KG1 (cell line): ENCODE measurements around the gene UNC119B.
"Not testable (repeated sequence)": the region's sequence is repeated elsewhere in the genome, so short reads cannot be mapped to it uniquely, and the experiment has no call there.

Experiments
- DNase-seq: peaks from one replicate; lab custom pipeline; 2025; lab: John Stamatoyannopoulos, UW

Gene UNC119B

DNA sequence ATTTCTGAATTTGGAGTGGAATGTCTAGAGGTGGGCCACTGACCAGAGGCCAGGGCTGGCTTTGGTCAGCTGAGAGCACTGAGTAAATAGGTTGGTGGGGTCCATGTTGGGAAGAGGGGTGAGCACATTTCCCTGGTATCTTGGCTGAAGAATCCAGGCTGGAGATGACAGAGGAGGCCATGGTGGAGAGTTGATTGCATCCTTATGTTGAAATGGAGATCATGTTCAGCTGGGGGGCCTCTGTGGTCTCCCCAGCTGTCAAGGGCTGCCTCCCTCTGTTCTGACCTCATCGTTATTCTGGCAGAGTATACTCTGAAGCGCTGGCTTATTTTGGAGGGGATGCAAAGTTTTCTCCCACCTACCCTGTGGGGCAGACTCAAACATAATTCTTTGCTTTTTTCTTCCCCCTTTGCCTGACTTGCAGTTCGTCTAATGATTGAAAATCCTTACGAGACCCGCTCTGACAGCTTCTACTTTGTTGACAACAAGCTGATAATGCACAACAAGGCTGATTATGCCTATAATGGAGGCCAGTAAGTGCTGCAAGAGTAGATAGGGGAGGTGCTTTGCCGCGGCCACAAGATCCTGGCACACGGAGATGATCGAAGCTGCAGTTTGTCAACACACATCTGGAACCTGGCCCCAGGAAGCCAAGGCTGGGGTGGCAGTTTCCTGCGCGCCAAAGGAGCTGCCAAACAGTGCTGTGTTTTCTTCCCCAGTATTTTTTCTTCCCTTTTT lies 9.4 kb downstream of the UNC119B start:
- DNase-seq, result no peak

DNA sequence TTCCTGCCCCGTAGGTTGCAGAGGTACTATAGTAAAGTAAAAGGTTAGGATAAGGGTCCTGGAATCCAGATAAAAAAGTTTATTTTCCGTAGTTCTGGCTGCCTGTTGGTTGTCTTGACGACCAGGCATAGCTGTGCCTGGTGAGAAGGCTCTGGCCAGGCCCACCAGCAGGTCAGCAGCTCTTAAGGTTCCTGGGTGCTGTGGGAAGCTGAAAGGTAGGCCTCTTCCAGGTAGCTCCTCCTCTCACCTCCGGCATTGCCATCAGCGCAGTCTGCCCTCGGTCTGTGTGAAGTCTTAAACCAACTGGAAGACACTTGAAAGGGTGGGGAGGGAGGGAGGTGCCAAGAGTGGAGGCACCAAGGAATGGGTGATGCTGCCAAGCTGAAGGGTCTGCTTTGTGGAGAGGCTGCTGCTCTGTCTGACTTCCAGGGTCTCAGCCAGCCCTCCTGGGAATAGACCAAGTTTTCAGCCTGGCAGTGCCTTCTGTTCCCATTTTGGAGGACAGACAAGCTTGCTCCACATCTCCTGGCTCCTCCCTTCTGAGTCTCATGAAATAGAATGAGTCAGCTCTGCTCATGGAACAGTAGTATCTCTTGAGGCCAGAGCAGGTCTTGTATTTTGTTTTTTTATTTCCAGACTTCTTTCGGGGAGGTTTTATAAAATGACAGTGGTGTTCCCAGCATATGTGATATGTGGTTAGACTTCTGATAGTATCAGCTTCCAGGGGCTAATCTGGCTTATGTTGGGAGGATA lies 10.2 kb downstream of the UNC119B start:
- no peak for DNase-seq

DNA sequence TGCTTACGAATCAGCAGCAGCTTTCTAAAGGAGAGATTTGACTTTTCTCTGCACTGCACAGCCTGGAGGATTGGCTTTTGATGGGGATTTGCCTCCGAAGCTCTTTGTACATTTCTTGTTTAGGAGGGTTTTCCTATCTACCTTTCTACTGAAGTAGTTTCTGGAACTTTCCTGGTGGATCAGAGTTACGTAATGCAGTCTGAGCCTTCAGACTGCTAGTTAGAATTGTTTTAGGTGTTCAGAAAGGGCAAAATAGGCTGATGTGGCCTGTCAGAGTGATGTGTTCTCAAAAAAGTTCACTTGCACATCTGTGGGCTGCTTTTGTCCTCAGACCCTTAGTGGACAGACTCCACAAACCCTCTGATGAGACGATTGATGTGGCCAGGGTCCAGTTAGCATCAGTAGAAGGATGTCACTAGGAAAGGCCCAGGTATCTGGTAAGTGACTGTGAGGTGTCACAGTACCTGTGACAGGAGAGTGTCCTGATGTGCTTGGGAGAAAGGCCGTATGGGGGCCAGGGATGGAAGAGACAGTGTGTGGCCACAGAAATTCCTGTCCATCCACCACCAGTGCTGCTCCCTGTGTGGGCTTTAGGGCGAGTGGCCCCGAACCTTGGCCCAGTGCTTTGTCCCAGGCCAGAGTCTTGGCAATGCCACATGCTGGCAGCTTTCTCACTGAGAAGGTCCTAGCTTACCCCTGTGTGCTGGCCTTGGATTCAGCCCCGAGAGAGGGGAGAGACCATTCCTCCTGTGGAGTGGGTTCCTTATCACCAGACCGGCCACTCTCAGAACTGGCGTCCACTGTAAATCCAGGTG lies 10.9 kb downstream of the UNC119B start:
- no peak for DNase-seq

DNA sequence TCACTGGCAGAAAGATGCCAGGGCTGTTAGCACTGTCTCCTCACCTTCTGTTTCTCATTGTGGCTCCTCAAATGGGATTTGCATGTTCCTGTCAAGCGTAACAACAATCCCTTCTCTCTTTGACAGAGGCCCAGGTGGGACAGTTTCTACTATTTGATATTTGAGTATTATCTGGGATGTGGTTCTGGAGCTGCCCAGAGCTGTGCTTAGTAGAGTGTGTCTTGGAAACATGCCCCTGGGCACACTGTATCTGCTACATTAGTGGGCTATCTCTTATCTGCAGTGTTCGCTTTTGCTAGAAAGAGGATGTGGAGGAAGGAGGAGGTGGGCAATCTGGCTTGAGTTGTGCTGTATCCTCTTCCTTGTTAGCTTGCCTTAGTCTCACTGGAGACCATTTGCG lies 11.6 kb downstream of the UNC119B start:
- DNase-seq, result no peak

DNA sequence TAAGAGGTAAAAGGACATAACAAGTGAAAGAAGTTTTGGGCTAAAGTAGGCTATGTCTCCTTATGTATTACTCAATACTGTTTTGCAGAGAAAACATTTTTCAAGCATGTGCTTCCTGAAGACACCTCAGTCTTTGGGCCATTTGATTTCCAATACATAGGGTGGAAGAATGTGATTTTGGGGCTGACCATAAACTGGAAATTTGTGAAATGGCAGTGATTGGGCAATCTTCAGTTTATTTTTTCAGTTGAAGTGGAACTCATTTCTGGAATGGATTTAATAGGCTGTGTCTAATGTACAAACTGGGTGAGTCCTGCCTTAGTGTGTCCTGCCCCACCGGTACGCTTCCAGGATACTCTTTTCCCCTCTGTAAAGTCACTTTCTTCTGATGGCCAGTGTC lies 12.5 kb downstream of the UNC119B start:
- no peak for DNase-seq

DNA sequence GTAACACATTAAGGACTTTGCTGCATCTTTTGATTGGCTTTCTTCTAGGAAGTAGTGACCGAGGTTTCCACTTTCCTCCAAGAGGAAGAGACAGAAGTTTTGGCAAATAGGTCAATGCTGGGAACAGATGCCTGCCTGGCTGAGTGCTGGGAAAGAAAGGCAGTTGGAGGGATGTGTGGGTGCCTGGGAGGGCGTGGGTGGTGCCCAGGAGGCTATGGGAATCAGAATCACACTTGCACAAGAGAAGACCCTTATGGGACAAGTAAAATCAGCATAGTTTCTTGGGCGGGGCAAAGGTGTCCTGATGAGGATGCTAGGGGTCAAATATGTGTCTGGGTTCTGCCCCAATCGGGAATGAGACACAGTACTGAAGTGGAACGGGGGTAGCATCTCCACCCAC lies 14.5 kb downstream of the UNC119B start:
- no peak for DNase-seq

DNA sequence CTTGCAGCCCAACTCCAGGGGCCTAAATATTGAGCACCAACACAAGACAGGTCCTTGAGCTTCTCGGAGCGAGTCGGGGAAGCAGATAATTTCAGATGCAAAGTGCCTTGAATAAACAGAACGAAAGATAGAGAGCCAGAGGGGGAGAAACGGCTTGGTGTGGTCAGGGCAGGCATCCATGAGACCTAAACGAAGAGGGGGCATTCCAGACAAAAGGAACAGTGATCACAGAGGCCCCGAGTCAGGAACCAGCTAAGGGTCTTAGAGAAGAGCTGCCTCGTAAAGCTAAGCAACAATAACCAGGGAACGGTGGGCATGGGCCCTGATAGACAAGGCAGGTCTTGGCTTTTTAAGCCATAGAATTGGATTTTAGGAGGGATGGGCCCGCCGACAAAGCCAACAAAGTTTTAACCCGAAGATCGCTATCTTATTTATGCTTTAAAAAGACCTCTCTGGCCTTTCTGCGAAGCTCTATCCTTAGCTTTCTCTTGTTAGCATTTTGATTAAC lies 14.9 kb downstream of the UNC119B start:
- no peak for DNase-seq

DNA sequence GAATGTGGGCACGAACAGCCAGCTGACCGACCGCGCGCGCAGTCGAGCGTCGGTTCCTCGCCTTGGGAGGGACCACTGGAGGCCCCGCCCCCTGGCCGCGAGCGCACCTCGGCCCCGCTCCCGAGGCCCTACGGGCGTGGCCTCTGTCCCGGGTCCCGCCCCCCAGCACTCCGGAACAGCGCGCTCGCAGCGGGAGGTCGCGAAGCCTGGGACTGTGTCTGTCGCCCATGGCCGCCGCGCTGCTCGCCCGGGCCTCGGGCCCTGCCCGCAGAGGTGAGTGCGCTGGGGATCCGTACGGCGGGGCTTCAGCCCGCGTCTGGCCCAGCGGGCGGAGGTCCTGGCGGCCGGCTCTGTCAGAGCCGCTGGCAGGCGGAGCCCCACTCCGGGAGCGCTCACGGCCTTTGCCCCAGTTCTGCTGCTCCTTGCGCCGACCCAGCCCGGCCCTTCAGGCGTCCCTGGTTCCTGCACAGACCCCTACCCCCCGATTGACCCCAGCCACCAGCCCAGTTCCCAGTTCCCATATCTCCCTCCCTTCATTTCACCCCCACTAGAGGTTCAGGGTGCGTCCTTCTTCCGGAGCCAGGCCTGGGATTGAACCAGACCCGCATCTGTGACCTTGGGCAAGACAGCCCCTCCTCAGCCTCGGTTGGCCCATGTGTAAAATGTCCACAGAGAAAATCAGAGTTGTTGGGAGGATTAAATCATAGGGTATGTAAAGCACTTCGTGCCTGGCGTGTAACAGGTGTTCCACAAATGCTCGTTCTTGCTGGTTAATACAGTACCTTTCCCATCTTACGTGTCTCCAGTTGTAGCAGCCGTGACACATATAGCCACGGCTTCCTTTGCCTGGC lies 15.6 kb downstream of the UNC119B start, which contains the start of gene ACADS:
TSS of gene ACADS (plus strand) at position 168 of the 851 bp plus-strand sequence. CDS start at position 228, 60 bp downstream.
- DNase-seq, result peak; percentile 22

DNA sequence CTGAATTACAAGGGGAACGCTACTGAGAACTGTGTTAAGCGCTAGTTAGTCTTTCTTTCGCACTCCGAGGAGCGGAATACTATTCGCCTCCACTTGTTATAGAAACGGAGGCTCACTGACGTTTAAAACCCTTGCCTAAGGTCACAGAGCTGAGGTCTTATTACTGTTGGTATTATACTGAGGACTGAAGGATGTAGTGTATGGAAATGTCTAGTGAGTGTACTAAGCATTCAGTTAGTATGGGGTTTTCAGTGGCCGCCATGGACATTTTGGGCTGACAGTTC lies 16.2 kb downstream of the UNC119B start:
- no peak for DNase-seq

DNA sequence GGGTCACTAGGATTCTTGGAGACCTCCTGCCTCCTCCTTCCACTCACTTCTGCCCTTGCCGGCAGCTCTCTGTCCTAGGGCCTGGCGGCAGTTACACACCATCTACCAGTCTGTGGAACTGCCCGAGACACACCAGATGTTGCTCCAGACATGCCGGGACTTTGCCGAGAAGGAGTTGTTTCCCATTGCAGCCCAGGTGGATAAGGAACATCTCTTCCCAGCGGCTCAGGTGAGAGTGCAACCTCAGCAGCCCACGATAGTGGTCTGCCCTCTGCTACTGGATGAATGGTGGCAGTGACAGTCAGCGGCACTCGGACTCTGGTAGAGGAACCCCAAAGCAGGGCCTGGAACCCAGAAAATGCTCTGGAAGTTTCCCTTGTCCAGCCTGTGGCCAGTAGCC lies 16.7 kb downstream of the UNC119B start:
- no peak for DNase-seq

DNA sequence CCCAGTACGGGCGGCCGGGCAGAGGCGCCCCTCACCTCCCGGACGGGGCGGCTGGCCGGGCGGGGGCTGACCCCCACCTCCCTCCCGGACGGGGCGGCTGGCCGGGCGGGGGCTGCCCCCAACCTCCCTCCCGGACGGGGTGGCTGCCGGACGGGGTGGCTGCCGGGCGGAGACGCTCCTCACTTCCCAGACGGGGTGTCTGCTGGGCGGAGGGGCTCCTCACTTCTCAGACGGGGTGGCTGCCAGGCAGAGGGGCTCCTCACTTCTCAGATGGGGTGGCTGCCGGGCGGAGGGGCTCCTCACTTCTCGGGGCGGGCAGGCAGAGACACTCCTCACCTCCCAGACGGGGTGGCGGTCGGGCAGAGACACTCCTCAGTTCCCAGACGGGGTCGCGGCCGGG lies 21.9 kb downstream of the UNC119B start:
- not testable (repeated sequence) for DNase-seq

DNA sequence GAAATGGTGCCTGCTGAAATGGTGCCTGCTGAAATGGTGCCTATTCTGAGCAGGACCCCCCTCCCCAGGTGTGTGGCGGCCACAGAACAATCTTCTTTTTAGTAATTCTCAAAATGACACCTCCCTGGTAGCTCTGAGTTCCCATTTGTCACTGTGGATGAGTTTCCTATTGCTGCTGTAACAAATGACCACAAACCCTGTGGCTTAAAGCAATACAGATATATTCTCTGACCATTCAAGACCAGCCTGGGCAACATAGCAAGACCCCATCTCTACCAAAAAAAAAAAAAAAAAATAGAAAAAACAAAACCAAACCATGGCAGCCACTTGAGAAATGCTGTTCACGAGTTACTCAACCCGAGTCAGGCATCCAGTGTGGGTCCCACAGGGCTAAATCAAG lies 23.3 kb downstream of the UNC119B start:
- DNase-seq, result no peak

DNA sequence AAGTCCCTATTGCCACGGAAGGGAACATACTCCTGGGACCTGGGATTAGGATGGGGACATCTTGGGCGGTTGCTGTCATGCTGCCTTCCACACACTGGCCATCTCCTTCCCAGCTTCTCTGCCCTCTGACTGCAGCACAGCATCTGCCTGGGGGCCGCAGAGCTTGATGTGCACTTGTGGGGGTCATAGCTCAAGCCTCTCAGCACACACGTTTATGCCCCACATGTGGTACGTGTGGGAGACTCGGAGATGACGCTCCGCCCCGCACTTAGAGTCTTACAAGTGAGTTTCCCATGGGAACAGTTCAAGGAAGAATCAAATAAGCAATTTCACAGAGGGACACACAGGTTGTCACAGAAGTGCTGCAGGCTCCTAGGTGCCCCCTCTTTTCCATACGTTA lies 24.0 kb downstream of the UNC119B start:
- no peak for DNase-seq

DNA sequence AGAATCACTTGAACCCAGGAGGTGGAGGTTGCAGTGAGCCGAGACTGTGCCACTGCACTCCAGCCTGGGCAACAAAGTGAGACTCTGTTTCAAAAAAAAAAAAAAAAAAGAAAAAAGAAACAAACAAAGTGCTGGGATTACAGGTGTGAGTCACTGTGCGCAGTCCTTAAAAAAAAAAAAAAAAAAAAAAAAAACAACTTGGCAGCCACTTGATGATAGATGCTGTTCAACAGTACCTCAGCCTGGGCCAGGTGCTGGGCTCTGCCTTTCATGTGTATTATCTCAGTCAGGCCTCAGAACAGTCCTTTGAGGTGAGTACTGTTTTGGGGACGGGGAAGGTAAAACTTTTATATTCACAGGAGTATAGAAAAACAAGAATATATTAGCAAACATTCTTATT lies 24.9 kb downstream of the UNC119B start:
- DNase-seq, result no peak

DNA sequence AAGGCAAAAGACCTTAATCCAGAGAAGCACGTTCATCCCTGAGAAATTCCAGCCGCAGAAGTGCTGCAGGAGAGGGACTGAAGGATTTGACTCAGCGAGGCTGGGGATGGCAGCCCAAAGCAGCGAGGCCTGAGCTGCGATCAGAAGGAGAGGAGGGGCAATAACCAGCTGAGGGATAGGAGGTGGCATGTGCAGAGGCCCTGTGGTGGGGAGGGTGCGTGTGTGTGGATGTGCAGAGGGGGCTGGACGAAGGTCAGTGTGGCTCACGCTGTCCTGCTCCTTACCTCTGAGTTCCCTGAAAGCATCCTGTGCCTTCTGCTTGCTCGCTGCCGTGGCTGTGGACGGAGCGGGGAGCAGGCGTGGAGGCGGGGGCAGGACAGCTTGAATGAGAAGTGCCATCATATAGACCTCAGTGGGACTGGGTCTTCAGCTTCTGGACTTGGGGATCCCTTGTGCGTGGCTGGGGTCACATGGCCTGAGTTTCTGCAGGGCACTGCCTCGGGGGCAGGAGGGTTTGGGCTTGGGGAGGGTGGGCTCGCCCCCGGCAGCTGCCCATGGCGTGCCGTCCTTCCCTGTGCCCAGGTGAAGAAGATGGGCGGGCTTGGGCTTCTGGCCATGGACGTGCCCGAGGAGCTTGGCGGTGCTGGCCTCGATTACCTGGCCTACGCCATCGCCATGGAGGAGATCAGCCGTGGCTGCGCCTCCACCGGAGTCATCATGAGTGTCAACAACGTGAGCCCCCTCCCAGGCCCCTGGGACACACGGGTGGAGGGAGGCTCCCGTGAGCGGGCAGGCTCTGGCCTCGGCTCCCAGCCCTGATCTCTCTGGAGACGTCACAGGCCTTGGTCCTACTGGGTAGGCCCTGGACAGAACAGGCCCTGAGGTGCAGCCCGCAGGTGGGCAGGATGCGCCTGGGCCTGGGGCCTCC lies 26.4 kb downstream of the UNC119B start:
- no peak for DNase-seq

DNA sequence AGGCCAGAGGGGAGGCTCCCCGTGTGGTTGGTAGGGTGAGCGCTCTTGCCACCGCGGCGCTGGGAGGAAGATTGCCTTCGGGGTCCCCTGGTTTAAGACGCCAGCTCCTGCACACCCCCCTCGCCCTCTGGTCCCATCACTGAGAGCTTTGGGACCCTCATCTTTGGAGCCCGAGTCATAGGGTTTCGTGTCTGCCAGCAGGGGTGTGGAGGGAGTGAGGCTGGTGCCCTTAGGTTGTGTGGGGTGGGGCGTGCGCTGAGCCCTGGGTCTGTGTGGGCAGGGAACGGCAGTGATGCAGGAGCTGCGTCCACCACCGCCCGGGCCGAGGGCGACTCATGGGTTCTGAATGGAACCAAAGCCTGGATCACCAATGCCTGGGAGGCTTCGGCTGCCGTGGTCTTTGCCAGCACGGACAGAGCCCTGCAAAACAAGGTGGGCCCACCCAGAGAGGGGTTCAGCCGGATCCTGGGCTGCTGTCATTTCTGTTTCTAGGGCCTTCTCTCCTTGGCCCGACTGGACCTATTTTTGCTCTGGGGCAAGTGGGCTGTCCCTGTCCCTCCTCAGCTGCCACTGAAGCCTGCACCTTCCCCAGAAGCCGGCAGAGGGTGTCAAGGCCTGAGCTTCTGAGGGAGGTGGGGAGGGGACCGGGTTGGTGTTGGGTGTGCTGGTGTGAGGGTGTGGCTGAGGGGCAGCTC lies 27.4 kb downstream of the UNC119B start:
- DNase-seq, result no peak

DNA sequence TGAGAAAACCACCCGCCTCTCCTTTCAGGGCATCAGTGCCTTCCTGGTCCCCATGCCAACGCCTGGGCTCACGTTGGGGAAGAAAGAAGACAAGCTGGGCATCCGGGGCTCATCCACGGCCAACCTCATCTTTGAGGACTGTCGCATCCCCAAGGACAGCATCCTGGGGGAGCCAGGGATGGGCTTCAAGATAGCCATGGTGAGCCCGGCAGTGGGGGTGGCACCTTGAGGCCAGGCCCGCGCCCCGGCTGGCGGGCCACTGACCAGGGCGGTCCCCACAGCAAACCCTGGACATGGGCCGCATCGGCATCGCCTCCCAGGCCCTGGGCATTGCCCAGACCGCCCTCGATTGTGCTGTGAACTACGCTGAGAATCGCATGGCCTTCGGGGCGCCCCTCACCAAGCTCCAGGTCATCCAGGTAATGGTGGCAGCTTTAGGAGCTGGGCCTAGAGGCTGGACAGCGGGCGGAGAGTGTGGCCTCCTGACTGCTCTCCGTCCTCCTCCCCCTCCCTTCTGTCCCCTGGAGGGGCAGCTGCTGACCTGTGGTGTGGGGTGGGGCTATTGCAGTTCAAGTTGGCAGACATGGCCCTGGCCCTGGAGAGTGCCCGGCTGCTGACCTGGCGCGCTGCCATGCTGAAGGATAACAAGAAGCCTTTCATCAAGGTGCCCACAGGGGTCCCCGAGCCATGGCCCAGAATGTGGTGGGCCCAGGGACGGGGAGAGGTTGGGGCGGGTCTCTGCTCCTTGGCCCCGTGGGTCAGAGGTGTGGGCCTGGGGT lies 28.2 kb downstream of the UNC119B start:
- DNase-seq, result no peak

DNA sequence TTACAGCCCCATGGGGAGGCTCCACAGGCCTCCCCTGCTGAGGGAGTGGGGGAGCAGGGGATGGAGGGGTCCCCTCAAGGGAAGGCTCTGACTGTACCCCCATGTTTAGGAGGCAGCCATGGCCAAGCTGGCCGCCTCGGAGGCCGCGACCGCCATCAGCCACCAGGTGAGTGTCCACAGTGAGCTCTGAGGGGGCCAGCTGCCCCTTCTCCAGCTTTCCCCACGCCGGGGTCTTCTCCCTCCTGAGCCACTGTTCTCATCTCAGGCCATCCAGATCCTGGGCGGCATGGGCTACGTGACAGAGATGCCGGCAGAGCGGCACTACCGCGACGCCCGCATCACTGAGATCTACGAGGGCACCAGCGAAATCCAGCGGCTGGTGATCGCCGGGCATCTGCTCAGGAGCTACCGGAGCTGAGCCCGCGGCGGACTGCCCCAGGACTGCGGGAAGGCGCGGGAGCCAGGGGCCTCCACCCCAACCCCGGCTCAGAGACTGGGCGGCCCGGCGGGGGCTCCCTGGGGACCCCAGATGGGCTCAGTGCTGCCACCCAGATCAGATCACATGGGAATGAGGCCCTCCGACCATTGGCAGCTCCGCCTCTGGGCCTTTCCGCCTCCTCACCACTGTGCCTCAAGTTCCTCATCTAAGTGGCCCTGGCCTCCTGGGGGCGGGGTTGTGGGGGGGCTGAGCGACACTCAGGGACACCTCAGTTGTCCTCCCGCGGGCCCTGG lies 28.9 kb downstream of the UNC119B start:
- no peak for DNase-seq
